CD8-positive, alpha-beta memory T cell (primary cell): Measurements from ENCODE around the gene ARFGAP2. TPM values are rescaled to one million over a fixed set of nuclear protein-coding genes. Genes with fewer than 3 reads are reported as not detected.
"Not testable (repeated sequence)": the region's sequence is repeated elsewhere in the genome, so short reads cannot be mapped to it uniquely, and the experiment has no call there.

Experiments
- CTCF ChIA-PET: fragments of 350-600 bp; sonication (Branson Sonifier 250); formaldehyde crosslinking; loops from one replicate; lab custom pipeline; 2021; ENCODE audit warnings: antibody characterized with exemption; lab: Charles Lee
- POLR2A ChIA-PET: fragments of 350-600 bp; sonication (Branson Sonifier 250); formaldehyde crosslinking; loops from one replicate; lab custom pipeline; 2021; ENCODE audit warnings: antibody characterized with exemption; lab: Charles Lee
- DNase-seq, 5 donors: peaks; one replicate each; pipeline versions ENCODE4 v3.0.0 to v3.0.0-alpha.2; 2020 to 2022; ENCODE audit warnings: mixed read lengths in 1 of 5
- H3K27ac ChIP-seq: one replicate; pipeline ENCODE4 v1.7.0; 2013; ENCODE audit warnings: low read depth, mild to moderate bottlenecking, low read length, moderate library complexity
- H3K27me3 ChIP-seq: 2 replicates; pipeline ENCODE4 v1.7.0; 2013; ENCODE audit warnings: low read length, mild to moderate bottlenecking; ENCODE audit not compliant: insufficient read depth, poor library complexity, severe bottlenecking
- H3K36me3 ChIP-seq: 2 replicates; pipeline ENCODE4 v1.7.0; 2013; ENCODE audit warnings: mild to moderate bottlenecking, low read length, moderate library complexity; ENCODE audit not compliant: insufficient read depth
- H3K4me1 ChIP-seq: 2 replicates; pipeline ENCODE4 v1.7.0; 2013; ENCODE audit warnings: mild to moderate bottlenecking, low read length, moderate library complexity; ENCODE audit not compliant: insufficient read depth
- H3K4me3 ChIP-seq: 2 replicates; pipeline ENCODE4 v1.7.0; 2013; ENCODE audit warnings: mild to moderate bottlenecking, low read length
- H3K9me3 ChIP-seq: 2 replicates; pipeline ENCODE4 v1.7.0; 2013; ENCODE audit warnings: mild to moderate bottlenecking, low read length
- H3K27ac Mint-ChIP-seq, 8 donors: one replicate each; pipeline ENCODE4 v1.8.0; 2020 to 2021; ENCODE audit warnings: mixed read lengths in 8 of 8, mild to moderate bottlenecking in 6 of 8, inconsistent platforms in 3 of 8, moderate library complexity in 3 of 8
- H3K27me3 Mint-ChIP-seq, 2 donors: one replicate each; pipeline ENCODE4 v1.8.0; 2020 to 2021; ENCODE audit warnings: mixed read lengths in 2 of 2, mild to moderate bottlenecking in 1 of 2, moderate library complexity in 1 of 2
- H3K36me3 Mint-ChIP-seq, 3 donors: one replicate each; pipeline ENCODE4 v1.8.0; 2020 to 2021; ENCODE audit warnings: mixed read lengths in 3 of 3, inconsistent platforms in 1 of 3, mild to moderate bottlenecking in 1 of 3
- H3K4me1 Mint-ChIP-seq, 3 donors: one replicate each; pipeline ENCODE4 v1.8.0; 2020 to 2021; ENCODE audit warnings: mixed read lengths in 3 of 3, inconsistent platforms in 1 of 3, mild to moderate bottlenecking in 1 of 3
- H3K4me3 Mint-ChIP-seq, 7 donors: one replicate each; pipeline ENCODE4 v1.8.0; 2020 to 2021; ENCODE audit warnings: mixed read lengths in 7 of 7, mild to moderate bottlenecking in 6 of 7, moderate library complexity in 4 of 7, inconsistent platforms in 2 of 7
- H3K9me3 Mint-ChIP-seq, 5 donors: one replicate each; pipeline ENCODE4 v1.8.0; 2020 to 2022; ENCODE audit warnings: mixed read lengths in 5 of 5, mild to moderate bottlenecking in 3 of 5, moderate library complexity in 2 of 5, inconsistent platforms in 1 of 5
- polyA plus RNA-seq: library from polyadenylated mRNA; unstranded; fragments of 300-500 nt; fragmentation: Illumina TruSeq; gene quantifications from one replicate; pipeline ENCODE4 v1.2.3, GENCODE V29; 2021
- total RNA-seq, 2 experiments: library from RNA; stranded (reverse); gene quantifications; one replicate each; pipeline ENCODE4 v1.2.3, GENCODE V29; 2021

The ARFGAP2 gene
- total and polyA plus RNA-seq, 3 experiments from 2014 or later, result 90.6 to 104 (median 100) TPM

DNA sequence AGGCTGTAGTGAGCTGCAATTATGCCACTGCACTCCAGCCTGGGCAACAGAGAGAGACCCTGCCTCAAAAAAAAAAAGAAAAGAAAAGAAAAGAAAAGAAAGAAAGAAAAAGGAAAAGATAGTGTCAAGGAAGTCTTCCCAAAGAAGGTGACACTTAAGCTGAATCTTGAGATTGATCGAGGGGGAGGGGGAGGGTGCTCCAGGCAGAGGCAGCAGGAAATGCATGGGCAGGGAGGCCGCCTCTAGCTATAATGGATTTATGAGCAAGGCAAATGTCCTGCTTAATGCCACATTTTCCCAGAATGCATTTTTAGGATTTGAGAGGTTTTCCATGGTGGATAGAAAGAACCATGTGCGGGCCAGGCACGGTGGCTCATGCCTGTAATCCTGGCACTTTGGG is 24.3 kb upstream of the ARFGAP2 start:
- POLR2A ChIA-PET, result no interaction called here
- H3K4me3 Mint-ChIP-seq, result no peak overlapping the region
- H3K27me3 Mint-ChIP-seq, result peaks cover 0 to 4% of the 10 kb centered on the region in 2 donors

DNA sequence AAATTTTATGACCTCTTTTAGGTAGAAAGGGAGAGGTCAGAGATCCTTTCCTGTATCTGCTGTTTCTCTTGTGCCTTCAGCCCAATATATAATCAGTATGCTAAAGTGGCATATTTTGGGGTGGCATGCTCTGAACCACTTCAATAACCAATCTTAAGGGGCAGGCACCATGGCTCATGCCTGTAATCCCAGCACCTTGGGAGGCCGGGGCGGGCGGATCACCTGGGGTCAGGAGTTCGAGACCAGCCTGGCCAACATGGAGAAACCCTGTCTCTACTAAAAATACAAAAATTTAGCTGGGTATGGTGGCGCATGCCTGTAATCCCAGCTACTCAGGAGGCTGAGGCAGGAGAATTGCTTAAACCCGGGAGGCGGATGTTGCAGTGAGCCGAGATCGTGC is 21.5 kb upstream of the ARFGAP2 start:
- H3K27ac Mint-ChIP-seq, H3K36me3 Mint-ChIP-seq, H3K4me1 Mint-ChIP-seq, H3K9me3 Mint-ChIP-seq, H3K36me3 ChIP-seq, DNase-seq, CTCF ChIA-PET, H3K27me3 Mint-ChIP-seq, POLR2A ChIA-PET, H3K9me3 ChIP-seq, H3K27me3 ChIP-seq, H3K27ac ChIP-seq, H3K4me3 Mint-ChIP-seq, H3K4me3 ChIP-seq, H3K4me1 ChIP-seq: not testable (repeated sequence)

More for the DNA sequence above, 24.3 kb upstream of the ARFGAP2 start:
- Histone ChIP-seq H3K4me1 (no peaks in the 10 kb centered on the region), H3K9me3 (no peaks in the 10 kb centered on the region), H3K27me3 (no peaks in the 10 kb centered on the region), H3K27ac (no peak overlapping the region), H3K4me3 (no peak overlapping the region), H3K36me3 (no peaks in the 10 kb centered on the region)
- no peaks in the 10 kb centered on the region for H3K36me3 Mint-ChIP-seq
- no peaks in the 10 kb centered on the region for H3K9me3 Mint-ChIP-seq
- no peak for DNase-seq
- H3K27ac Mint-ChIP-seq, result no peak overlapping the region
- no peaks in the 10 kb centered on the region for H3K4me1 Mint-ChIP-seq
- CTCF ChIA-PET, result no interaction called here

DNA sequence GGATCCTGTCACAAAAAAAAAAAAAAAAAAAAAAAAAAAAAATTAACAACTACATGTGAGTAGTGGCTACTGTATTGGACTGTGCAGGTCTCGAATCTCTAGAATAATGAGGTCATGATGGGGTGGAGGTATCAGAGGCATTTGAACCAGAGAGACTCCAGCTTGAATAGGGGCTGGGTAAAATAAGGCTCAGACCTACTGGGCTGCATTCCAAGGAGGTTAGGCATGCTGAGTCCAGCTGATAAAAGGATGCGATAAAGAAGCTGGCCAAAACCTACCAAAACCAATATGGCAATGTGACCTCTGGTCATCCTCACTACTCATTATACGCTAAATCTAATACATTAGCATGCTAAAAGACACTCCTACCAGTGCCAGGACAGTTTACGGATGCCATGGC is 15.4 kb upstream of the ARFGAP2 start:
- no peak overlapping the region for H3K27ac ChIP-seq
- H3K4me1 ChIP-seq, result peaks cover under 1% of the 10 kb centered on the region
- Mint-ChIP-seq H3K27me3 (peaks cover 4 to 13% of the 10 kb centered on the region in 2 donors), H3K4me3 (no peak overlapping the region), H3K4me1 (peaks cover 0 to 4% (median 0%) of the 10 kb centered on the region in 3 donors), H3K9me3 (no peaks in the 10 kb centered on the region), H3K27ac (no peak overlapping the region), H3K36me3 (no peaks in the 10 kb centered on the region)
- H3K27me3 ChIP-seq, result peaks cover 1% of the 10 kb centered on the region
- no peaks in the 10 kb centered on the region for H3K36me3 ChIP-seq
- POLR2A ChIA-PET, result interaction anchor here (0.5 to 0.7 kb wide), 2 partner anchors 516 to 569 kb away, joined by 5 to 14 read pairs; no protein-coding TSS in a partner anchor
- CTCF ChIA-PET, result no interaction called here
- DNase-seq, result no peak
- H3K9me3 ChIP-seq, result no peaks in the 10 kb centered on the region
- H3K4me3 ChIP-seq, result no peak overlapping the region

DNA sequence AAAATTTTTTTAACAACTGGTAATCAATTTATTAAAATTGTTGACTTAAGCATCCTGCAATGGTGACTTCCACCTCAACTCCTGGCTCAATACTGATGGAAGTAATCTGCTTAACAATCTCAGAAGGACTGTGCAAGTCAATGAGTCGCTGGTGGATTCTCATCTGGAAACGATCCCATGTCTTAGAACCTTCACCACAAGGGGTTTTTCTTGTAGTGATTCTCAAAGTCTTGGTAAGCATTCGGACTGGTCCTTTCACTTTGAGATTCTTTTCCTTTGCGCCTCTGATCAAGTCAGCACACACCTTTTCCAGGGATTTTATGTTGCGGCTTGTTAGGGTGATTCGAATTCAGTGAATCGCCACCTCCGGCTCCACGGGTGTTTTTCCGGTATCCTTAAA is 14.5 kb upstream of the ARFGAP2 start:
- H3K36me3 ChIP-seq, H3K9me3 Mint-ChIP-seq, H3K9me3 ChIP-seq, H3K27me3 ChIP-seq, DNase-seq, H3K4me3 ChIP-seq, H3K4me3 Mint-ChIP-seq, CTCF ChIA-PET, H3K4me1 ChIP-seq, H3K36me3 Mint-ChIP-seq, H3K27ac ChIP-seq, H3K27ac Mint-ChIP-seq: not testable (repeated sequence)
- POLR2A ChIA-PET, result interaction anchor here (0.7 kb wide), 1 partner anchor 568 kb away, joined by 14 read pairs; no protein-coding TSS in a partner anchor
- Mint-ChIP-seq H3K27me3 (peaks cover 4 to 17% of the 10 kb centered on the region in 2 donors), H3K4me1 (peaks cover 5 to 11% (median 5%) of the 10 kb centered on the region in 3 donors)

DNA sequence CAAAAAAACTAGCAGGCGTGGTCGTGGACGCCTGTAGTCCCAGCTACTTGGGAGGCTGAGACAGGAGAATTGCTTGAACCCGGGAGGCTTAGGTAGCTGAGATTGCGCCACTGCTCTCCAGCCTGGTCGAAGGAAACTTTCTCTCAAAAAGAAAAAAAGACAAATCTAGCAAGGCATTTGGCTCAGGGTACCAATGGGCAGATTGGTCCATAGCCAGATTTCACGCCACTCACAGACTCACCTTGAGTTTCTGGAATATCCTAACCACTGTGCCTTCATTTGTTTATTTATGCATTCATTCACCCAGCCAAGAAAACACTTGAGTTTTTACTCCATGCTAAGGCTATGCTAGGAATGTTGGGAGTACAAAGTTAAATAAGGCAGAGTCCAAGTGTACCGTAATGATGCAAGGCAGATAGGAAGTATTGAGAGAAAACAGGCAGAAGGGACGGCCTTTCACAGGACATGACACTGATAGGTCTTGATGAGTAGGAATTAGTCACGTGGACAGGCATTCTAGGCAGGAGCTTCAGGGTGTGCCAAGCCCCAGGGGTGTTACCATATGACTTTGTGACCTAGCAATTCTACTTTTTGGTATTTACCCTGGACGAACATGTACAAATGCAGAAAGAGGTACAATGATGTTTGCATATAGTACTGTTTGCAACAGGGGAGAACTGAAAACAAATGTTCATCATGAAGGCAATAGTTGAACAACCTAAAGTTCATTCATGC is 12.6 kb upstream of the ARFGAP2 start:
- ChIA-PET CTCF (interaction anchor here (1.5 kb wide), 1 partner anchor 12 kb away, joined by 5 read pairs; no protein-coding TSS in a partner anchor), POLR2A (interaction anchor here (0.7 kb wide), 1 partner anchor 723 kb away, joined by 7 read pairs; no protein-coding TSS in a partner anchor)
- Mint-ChIP-seq H3K27ac (no peak overlapping the region), H3K4me1 (peaks cover 5 to 11% (median 5%) of the 10 kb centered on the region in 3 donors), H3K4me3 (peak overlapping the region in 1 of 7 donors; percentile 6), H3K27me3 (peaks cover 2 to 24% of the 10 kb centered on the region in 2 donors), H3K36me3 (no peaks in the 10 kb centered on the region), H3K9me3 (no peaks in the 10 kb centered on the region)
- Histone ChIP-seq H3K4me1 (peaks cover 12% of the 10 kb centered on the region), H3K27me3 (peaks cover 17% of the 10 kb centered on the region), H3K4me3 (no peak overlapping the region), H3K27ac (no peak overlapping the region), H3K36me3 (no peaks in the 10 kb centered on the region), H3K9me3 (no peaks in the 10 kb centered on the region)
- DNase-seq, result no peak

DNA sequence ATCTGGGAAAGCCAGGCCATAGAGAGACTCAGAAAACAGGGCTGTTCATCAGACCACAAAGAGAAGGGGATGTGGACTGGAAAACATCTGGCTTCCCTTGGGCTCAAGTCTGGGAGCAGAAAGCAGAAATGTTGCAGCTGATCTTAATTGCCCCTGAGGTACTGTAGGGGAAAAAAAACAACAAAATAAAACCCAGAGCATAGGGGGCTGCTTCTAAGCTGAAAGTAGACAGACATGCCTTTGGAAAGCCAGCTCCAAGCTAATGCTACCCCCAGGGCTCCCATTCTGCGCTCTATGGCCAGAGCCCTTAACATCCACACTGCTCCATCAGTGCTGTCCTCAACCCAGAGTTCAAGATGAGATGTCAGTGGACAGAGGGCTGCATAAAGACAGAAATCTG is 11.6 kb upstream of the ARFGAP2 start:
- H3K9me3 ChIP-seq, result no peaks in the 10 kb centered on the region
- H3K27me3 ChIP-seq, result peaks cover 21% of the 10 kb centered on the region
- H3K36me3 Mint-ChIP-seq, result no peaks in the 10 kb centered on the region
- no peak for DNase-seq
- no peak overlapping the region for H3K27ac Mint-ChIP-seq
- H3K4me1 ChIP-seq, result peaks cover 12% of the 10 kb centered on the region
- peaks cover 5 to 11% (median 5%) of the 10 kb centered on the region in 3 donors for H3K4me1 Mint-ChIP-seq
- peak overlapping the region in 3 of 7 donors; percentile 9 to 83 (median 69) for H3K4me3 Mint-ChIP-seq
- no peaks in the 10 kb centered on the region for H3K9me3 Mint-ChIP-seq
- ChIA-PET CTCF (interaction anchor here (1.0 to 2.2 kb wide), 5 partner anchors 11 to 185 kb away, joined by 3 to 21 read pairs (median 6); partner anchors contain the start of genes ACP2 and ARFGAP2), POLR2A (no interaction called here)
- H3K36me3 ChIP-seq, result no peaks in the 10 kb centered on the region
- no peak overlapping the region for H3K27ac ChIP-seq
- H3K4me3 ChIP-seq, result no peak overlapping the region
- H3K27me3 Mint-ChIP-seq, result peaks cover 8 to 31% of the 10 kb centered on the region in 2 donors

DNA sequence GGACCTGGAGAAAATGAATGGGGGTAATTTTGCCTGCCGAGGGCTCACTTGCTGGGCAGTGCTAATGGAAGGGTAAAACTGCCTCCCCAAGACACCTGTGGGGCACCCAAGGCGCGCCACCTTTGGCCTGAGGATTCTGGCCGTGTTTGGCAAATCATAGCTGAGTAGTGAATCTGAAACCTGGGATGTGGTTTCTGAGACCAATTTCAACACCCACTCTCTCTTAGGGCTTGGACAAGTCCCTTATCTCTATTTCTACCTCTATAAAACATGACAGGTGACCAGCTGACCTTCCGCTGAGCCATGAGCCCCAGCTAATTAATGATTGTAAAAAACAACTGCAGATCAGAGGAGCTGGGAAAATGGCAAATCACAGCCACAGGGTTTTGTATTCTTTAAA is 11.0 kb upstream of the ARFGAP2 start:
- Histone ChIP-seq H3K4me3 (no peak overlapping the region), H3K27ac (no peak overlapping the region), H3K27me3 (peaks cover 22% of the 10 kb centered on the region), H3K4me1 (peaks cover 12% of the 10 kb centered on the region), H3K9me3 (no peaks in the 10 kb centered on the region), H3K36me3 (no peaks in the 10 kb centered on the region)
- H3K4me1 Mint-ChIP-seq, result peaks cover 5 to 11% (median 5%) of the 10 kb centered on the region in 3 donors
- H3K27ac Mint-ChIP-seq, result no peak overlapping the region
- CTCF ChIA-PET, result interaction anchor here (1.0 to 2.2 kb wide), 6 partner anchors 10 to 186 kb away, joined by 3 to 21 read pairs (median 4); partner anchors contain the start of genes ACP2 and ARFGAP2
- POLR2A ChIA-PET, result interaction anchor here (1.7 kb wide), 1 partner anchor 27 kb away, joined by 11 read pairs; the partner anchor contains the start of gene DDB2
- peaks cover 8 to 31% of the 10 kb centered on the region in 2 donors for H3K27me3 Mint-ChIP-seq
- peak overlapping the region in 4 of 7 donors; percentile 36 to 83 (median 67) for H3K4me3 Mint-ChIP-seq
- no peaks in the 10 kb centered on the region for H3K36me3 Mint-ChIP-seq
- no peak for DNase-seq
- H3K9me3 Mint-ChIP-seq, result no peaks in the 10 kb centered on the region
